Sigmoid colon (tissue), 4 donors: ENCODE measurements around the gene ASAP2.

Experiments
- EP300 ChIP-seq, 4 donors: sonication (generic); formaldehyde crosslinking; IDR thresholded peaks; one replicate each; pipeline ENCODE4 v1.6.1; 2017; ENCODE audit warnings: antibody characterized with exemption in 4 of 4
- POLR2A ChIP-seq, 2 donors: fragments of 450-650 bp; IDR thresholded peaks; one replicate each; pipeline ENCODE4 v1.6.1; 2016; ENCODE audit warnings: antibody characterized with exemption in 2 of 2, mild to moderate bottlenecking in 2 of 2, moderate library complexity in 2 of 2
- POLR2AphosphoS5 ChIP-seq, 4 donors: sonication (generic); formaldehyde crosslinking; IDR thresholded peaks; one replicate each; pipeline ENCODE4 v1.6.1; 2017; ENCODE audit warnings: antibody characterized with exemption in 4 of 4
- TF ChIP-seq, protein P1 (sequence below), 4 experiments: fragments of 450-650 bp in 3 of 4; fragments of 200-600 bp in 1 of 4; IDR thresholded peaks; one replicate each; pipeline ENCODE4 v1.5.1; 2016 to 2019; ENCODE audit warnings: antibody characterized with exemption in 4 of 4, mild to moderate bottlenecking in 3 of 4, moderate library complexity in 2 of 4

GRCh38 chr2:9229470-9229820, 22.8 kb downstream of the ASAP2 start:
- TF ChIP-seq EP300 (IDR thresholded peaks at IDR 0.05) = no peak
- TF ChIP-seq POLR2A (IDR thresholded peaks at IDR 0.05) = no peak
- TF ChIP-seq, protein P1, sequence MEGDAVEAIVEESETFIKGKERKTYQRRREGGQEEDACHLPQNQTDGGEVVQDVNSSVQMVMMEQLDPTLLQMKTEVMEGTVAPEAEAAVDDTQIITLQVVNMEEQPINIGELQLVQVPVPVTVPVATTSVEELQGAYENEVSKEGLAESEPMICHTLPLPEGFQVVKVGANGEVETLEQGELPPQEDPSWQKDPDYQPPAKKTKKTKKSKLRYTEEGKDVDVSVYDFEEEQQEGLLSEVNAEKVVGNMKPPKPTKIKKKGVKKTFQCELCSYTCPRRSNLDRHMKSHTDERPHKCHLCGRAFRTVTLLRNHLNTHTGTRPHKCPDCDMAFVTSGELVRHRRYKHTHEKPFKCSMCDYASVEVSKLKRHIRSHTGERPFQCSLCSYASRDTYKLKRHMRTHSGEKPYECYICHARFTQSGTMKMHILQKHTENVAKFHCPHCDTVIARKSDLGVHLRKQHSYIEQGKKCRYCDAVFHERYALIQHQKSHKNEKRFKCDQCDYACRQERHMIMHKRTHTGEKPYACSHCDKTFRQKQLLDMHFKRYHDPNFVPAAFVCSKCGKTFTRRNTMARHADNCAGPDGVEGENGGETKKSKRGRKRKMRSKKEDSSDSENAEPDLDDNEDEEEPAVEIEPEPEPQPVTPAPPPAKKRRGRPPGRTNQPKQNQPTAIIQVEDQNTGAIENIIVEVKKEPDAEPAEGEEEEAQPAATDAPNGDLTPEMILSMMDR (IDR thresholded peaks at IDR 0.05) = no peak
- no peak for TF ChIP-seq POLR2AphosphoS5 (IDR thresholded peaks at IDR 0.05)
